Keratinocyte (primary cell): ENCODE measurements around the gene FSTL5. TPM values are rescaled to one million over a fixed set of nuclear protein-coding genes. Genes with fewer than 3 reads are reported as not detected.

Experiments
- DNase-seq: peaks from one replicate; pipeline ENCODE4 v3.0.0-alpha.2; 2011; ENCODE audit warnings: low read depth, missing footprints, low spot score
- FAIRE-seq: peaks from 2 replicates; lab custom pipeline; 2011; peaks lifted over from hg19 to GRCh38; lab: Jason Lieb, UNC
- H2AFZ ChIP-seq: 2 replicates; pipeline ENCODE4 v1.6.0; 2012; ENCODE audit warnings: low read length, control low read depth, inconsistent platforms; ENCODE audit not compliant: control insufficient read depth
- H3K27ac ChIP-seq: 2 replicates; pipeline ENCODE4 v1.5.1; 2011; ENCODE audit warnings: low read length; ENCODE audit not compliant: control insufficient read depth, insufficient read depth
- H3K27me3 ChIP-seq: 3 replicates; pipeline ENCODE4 v1.6.0; 2011; ENCODE audit warnings: low read length; ENCODE audit not compliant: control insufficient read depth, insufficient read depth; ENCODE audit errors: extremely low read depth
- H3K36me3 ChIP-seq, 2 experiments: 2 replicates in 1 of 2; 3 replicates in 1 of 2; pipeline ENCODE4 v1.5.1; 2011; ENCODE audit warnings: low read length in 2 of 2, mild to moderate bottlenecking in 1 of 2; ENCODE audit not compliant: control insufficient read depth in 2 of 2, insufficient read depth in 2 of 2; ENCODE audit errors: extremely low read depth in 1 of 2
- H3K4me1 ChIP-seq: 3 replicates; pipeline ENCODE4 v1.5.1; 2011; ENCODE audit warnings: low read length; ENCODE audit not compliant: control insufficient read depth, insufficient read depth; ENCODE audit errors: extremely low read depth
- H3K4me2 ChIP-seq: 3 replicates; pipeline ENCODE4 v1.6.0; 2011; ENCODE audit warnings: low read depth, low read length; ENCODE audit not compliant: control insufficient read depth, insufficient read depth; ENCODE audit errors: extremely low read depth
- H3K4me3 ChIP-seq, 3 experiments: fragments of 200-600 bp in 1 of 3; sonication (generic) in 1 of 3; 2 replicates in 2 of 3; 3 replicates in 1 of 3; pipeline ENCODE4 v1.5.1; 2011 to 2016; ENCODE audit warnings: low read length in 3 of 3, mild to moderate bottlenecking in 3 of 3, control low read depth in 2 of 3, inconsistent platforms in 1 of 3, low read depth in 1 of 3, mixed read lengths in 1 of 3, mixed run types in 1 of 3, moderate library complexity in 1 of 3; ENCODE audit not compliant: control insufficient read depth in 2 of 3, insufficient read depth in 2 of 3; ENCODE audit errors: extremely low read depth in 1 of 3
- H3K79me2 ChIP-seq: 2 replicates; pipeline ENCODE4 v1.6.0; 2012; ENCODE audit warnings: low read length; ENCODE audit not compliant: control insufficient read depth, insufficient read depth
- H3K9ac ChIP-seq: 3 replicates; pipeline ENCODE4 v1.6.0; 2011; ENCODE audit warnings: low read length; ENCODE audit not compliant: control insufficient read depth, insufficient read depth; ENCODE audit errors: extremely low read depth
- H3K9me1 ChIP-seq: 3 replicates; pipeline ENCODE4 v1.6.0; 2011; ENCODE audit warnings: low read length; ENCODE audit not compliant: control insufficient read depth, insufficient read depth; ENCODE audit errors: extremely low read depth
- H3K9me3 ChIP-seq: 2 replicates; pipeline ENCODE4 v1.5.1; 2012; ENCODE audit warnings: low read depth, low read length; ENCODE audit not compliant: control insufficient read depth
- H4K20me1 ChIP-seq: 3 replicates; pipeline ENCODE4 v1.6.0; 2011; ENCODE audit warnings: low read length; ENCODE audit not compliant: control insufficient read depth, insufficient read depth; ENCODE audit errors: extremely low read depth
- CTCF ChIP-seq, 3 experiments: IDR thresholded peaks in 1 of 3; conservative IDR thresholded peaks in 1 of 3; optimal IDR thresholded peaks in 1 of 3; 2 replicates in 2 of 3; 3 replicates in 1 of 3; pipeline versions ENCODE3 to v1.5.1; 2011; ENCODE audit warnings: low read length in 3 of 3, mild to moderate bottlenecking in 3 of 3, moderate library complexity in 2 of 3, control low read depth in 1 of 3, inconsistent platforms in 1 of 3; ENCODE audit not compliant: insufficient read depth in 2 of 3; ENCODE audit errors: extremely low read depth in 1 of 3
- EZH2 ChIP-seq: IDR thresholded peaks from one replicate; pipeline ENCODE4 v1.6.1; 2012; ENCODE audit warnings: inconsistent platforms, mild to moderate bottlenecking, low read length, moderate library complexity
- dilution Hi-C: fragments of 300-500 bp; cut with MboI; formaldehyde crosslinking; loops from one replicate; pipeline ENCODE4 v1.7.0; 2020; ENCODE audit warnings: low sequenced_read_pairs; ENCODE audit not compliant: extremely low pct_ligation_motif_present
- polyA plus RNA-seq, 5 experiments: library from polyadenylated mRNA; depleted of rRNA in 3 of 5; stranded (reverse) in 3 of 5; stranded (forward) in 1 of 5; unstranded in 1 of 5; fragments of >200 nt; gene quantifications; 1 replicate in 1 of 5; 2 replicates in 3 of 5; 3 replicates in 1 of 5; pipeline versions ENCODE4 v1.2.1 to v1.2.3, GENCODE V29; 2011 to 2012; ENCODE audit warnings: missing spikeins in 2 of 5, low read depth in 1 of 5, low replicate concordance in 1 of 5

The FSTL5 gene
- polyA plus RNA-seq, 1 donor (not counting 4 experiments of a cell fraction or from before 2014, with no cell fraction given) = not detected

DNA sequence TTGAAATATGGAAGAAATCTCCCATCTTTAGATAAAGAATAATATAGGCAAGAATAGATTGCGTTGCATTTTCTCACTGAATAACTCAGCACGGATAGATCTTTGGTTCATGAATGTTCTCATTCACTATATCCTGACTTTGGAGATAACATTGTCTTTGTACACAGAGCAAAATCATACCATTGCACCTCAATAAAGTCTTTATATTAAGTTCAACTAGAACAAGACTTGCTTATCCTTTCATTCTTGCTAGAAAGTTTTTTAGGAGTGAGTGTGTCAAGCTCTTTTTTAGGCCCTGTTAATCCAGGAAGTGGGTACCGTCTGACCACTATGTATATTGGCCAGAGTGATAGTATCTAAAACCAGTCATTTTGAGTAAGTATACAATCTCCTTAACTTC lies 658.7 kb downstream of the FSTL5 start:
- FAIRE-seq = no peak
- dilution Hi-C loops = no loop called here
- no peaks in the 10 kb centered on the region for H3K36me3 ChIP-seq

GRCh38 chr4:161498155-161498554 lies 665.6 kb downstream of the FSTL5 start:
- H2AFZ ChIP-seq = no peak overlapping the region
- H3K27ac ChIP-seq = no peak overlapping the region
- H3K9ac ChIP-seq = no peak overlapping the region
- no peaks in the 10 kb centered on the region for H3K27me3 ChIP-seq
- no peaks in the 10 kb centered on the region for H3K36me3 ChIP-seq
- no peaks in the 10 kb centered on the region for H3K4me1 ChIP-seq
- no peak overlapping the region for H3K4me3 ChIP-seq
- FAIRE-seq = no peak
- H3K4me2 ChIP-seq = no peak overlapping the region
- no peaks in the 10 kb centered on the region for H3K9me3 ChIP-seq
- H4K20me1 ChIP-seq = no peaks in the 10 kb centered on the region
- dilution Hi-C loops = no loop called here
- DNase-seq = no peak
- no peaks in the 10 kb centered on the region for H3K9me1 ChIP-seq
- no peak for TF ChIP-seq EZH2
- no peak for TF ChIP-seq CTCF (optimal IDR thresholded peaks at IDR 0.05 in 1 of 3, IDR thresholded peaks at IDR 0.05 in 1 of 3, conservative IDR thresholded peaks at IDR 0.05 in 1 of 3; ENCODE audit: extremely low read depth in 1 of 3, insufficient read depth in 2 of 3, low read length in 3 of 3)
- H3K79me2 ChIP-seq = no peaks in the 10 kb centered on the region

More for the DNA sequence above, 658.7 kb downstream of the FSTL5 start:
- TF ChIP-seq CTCF (optimal IDR thresholded peaks at IDR 0.05 in 1 of 3, IDR thresholded peaks at IDR 0.05 in 1 of 3, conservative IDR thresholded peaks at IDR 0.05 in 1 of 3; ENCODE audit: extremely low read depth in 1 of 3, insufficient read depth in 2 of 3, low read length in 3 of 3) (no peak), EZH2 (no peak)
- no peak overlapping the region for H3K9ac ChIP-seq
- no peaks in the 10 kb centered on the region for H3K9me3 ChIP-seq
- no peaks in the 10 kb centered on the region for H3K27me3 ChIP-seq
- H2AFZ ChIP-seq = no peak overlapping the region
- H4K20me1 ChIP-seq = no peaks in the 10 kb centered on the region
- no peak for DNase-seq
- no peak overlapping the region for H3K27ac ChIP-seq
- H3K4me1 ChIP-seq = no peaks in the 10 kb centered on the region
- no peaks in the 10 kb centered on the region for H3K79me2 ChIP-seq
- no peak overlapping the region for H3K4me2 ChIP-seq
- H3K4me3 ChIP-seq = no peak overlapping the region
- no peaks in the 10 kb centered on the region for H3K9me1 ChIP-seq
